GM12872 (cell line): Measurements from ENCODE around the gene ADAM19.

ENCODE experiments used
- TF ChIP-seq, protein P1 (sequence below): IDR thresholded peaks from 3 replicates; pipeline ENCODE4 v1.5.1; 2011; ENCODE audit warnings: low read depth, mild to moderate bottlenecking, low read length, moderate library complexity; ENCODE audit not compliant: insufficient read depth

Gene ADAM19

GRCh38 chr5:157548513-157549282, 26.9 kb downstream of the ADAM19 start:
- TF ChIP-seq, protein P1, sequence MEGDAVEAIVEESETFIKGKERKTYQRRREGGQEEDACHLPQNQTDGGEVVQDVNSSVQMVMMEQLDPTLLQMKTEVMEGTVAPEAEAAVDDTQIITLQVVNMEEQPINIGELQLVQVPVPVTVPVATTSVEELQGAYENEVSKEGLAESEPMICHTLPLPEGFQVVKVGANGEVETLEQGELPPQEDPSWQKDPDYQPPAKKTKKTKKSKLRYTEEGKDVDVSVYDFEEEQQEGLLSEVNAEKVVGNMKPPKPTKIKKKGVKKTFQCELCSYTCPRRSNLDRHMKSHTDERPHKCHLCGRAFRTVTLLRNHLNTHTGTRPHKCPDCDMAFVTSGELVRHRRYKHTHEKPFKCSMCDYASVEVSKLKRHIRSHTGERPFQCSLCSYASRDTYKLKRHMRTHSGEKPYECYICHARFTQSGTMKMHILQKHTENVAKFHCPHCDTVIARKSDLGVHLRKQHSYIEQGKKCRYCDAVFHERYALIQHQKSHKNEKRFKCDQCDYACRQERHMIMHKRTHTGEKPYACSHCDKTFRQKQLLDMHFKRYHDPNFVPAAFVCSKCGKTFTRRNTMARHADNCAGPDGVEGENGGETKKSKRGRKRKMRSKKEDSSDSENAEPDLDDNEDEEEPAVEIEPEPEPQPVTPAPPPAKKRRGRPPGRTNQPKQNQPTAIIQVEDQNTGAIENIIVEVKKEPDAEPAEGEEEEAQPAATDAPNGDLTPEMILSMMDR: no peak

DNA sequence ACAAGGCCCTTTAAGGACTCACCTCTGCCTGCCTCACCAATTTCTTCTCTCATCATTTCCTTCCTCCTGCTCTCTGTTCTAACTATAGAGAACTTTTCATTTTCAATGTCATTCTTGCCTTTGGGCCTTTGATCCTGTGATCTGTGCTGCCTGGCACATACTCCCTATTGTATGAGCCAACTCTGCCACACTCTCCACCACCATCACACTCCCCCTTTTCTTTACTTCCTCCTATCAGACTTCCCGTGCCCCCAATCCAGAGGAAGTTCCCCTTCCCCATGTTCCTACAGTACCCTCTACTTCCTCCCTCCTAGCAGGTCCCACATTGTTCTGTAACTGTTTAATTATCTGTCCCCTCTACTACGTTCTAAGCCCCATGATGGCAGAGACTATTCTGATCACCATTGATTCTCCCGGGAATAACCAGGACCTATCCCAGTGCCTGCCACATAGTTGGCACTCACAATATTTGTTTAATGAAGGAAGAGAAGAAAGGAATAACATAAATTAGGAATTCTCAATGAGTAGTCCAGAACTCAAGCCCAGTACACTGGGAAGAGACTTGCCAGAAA, 27.5 kb downstream of the ADAM19 start:
- TF ChIP-seq, protein P1: no peak

- TF ChIP-seq, protein P1: no peak
Observed at GRCh38 chr5:157546456-157547100, 29.0 kb downstream of the ADAM19 start.

GRCh38 chr5:157545610-157546310, 29.8 kb downstream of the ADAM19 start:
- TF ChIP-seq, protein P1: no peak

DNA sequence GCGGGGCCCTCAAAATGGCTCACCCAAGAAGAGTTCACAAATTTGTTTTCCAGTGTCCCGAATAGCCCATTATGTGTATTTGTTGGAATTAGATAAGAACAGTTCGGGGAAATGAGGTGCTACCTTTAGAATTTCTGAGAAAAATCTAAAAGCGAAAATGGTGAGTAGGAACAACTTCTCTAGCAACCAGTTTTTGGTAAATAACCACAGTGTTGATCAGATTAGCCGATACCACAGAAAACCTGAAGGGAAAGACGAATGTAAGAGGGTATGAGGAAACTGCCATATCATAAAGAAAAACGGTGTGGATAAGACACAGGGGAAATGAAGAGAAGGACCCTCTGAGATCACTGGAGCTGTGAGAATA, 31.0 kb downstream of the ADAM19 start:
- TF ChIP-seq, protein P1: no peak

GRCh38 chr5:157543825-157544622, 31.6 kb downstream of the ADAM19 start:
- TF ChIP-seq, protein P1: no peak
